ENCODE data around the gene ZNF254. TPM values are rescaled to one million over a fixed set of nuclear protein-coding genes. Genes with fewer than 3 reads are reported as not detected.

The ZNF254 gene
- total and polyA plus RNA-seq, 10 of the 15 experiments (the other 5 are each of a cell fraction or from before 2014, with no cell fraction given) = 1.5 to 15.7 (median 8.5) TPM

DNA sequence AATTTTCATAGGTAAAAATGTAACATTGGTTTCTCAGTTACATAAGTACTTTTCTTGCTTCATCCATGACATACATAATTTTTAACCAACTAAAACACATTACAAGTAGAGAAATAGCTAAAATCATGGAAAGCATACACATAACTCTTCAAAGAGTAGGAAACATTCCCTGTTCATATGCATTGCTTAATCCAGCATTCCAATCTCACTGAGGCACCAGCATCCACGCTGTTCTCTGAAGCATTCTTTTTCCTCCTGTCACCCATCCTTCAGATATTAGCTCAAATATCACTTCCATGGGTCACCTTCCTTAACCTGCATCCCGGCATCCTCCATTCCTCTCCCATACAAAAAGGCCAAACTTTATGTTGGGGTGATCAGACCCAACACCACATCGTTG is 79.1 kb downstream of the ZNF254 start:
- no peaks in the 10 kb centered on the region for H3K4me1 ChIP-seq (ENCODE audit: control insufficient read depth, insufficient read depth, low read length)
- H3K79me2 ChIP-seq (ENCODE audit: control insufficient read depth, insufficient read depth, low read length) = no peaks in the 10 kb centered on the region
- no TSS peak for BruUV-seq (replicated peaks)
- H2AFZ ChIP-seq (ENCODE audit: control insufficient read depth, low read depth, low read length) = no peak overlapping the region
- H3K36me3 ChIP-seq (ENCODE audit: control insufficient read depth in 2 of 2, insufficient read depth in 2 of 2, low read length in 1 of 2) = no peaks in the 10 kb centered on the region
- no peak overlapping the region for H3K9ac ChIP-seq (ENCODE audit: control insufficient read depth, insufficient read depth, low read length)
- ATAC-seq = no peak
- FAIRE-seq = no peak
- ChIA-PET SMC1A (ENCODE audit: uncharacterized antibody, unreplicated experiment) (no interaction called here), CTCF (no interaction called here), POLR2A (no interaction called here), RAD21 (ENCODE audit: unreplicated experiment) (no interaction called here)
- no peak overlapping the region for H3K4me3 ChIP-seq
- H3K4me2 ChIP-seq (ENCODE audit: control insufficient read depth, insufficient read depth) = no peak overlapping the region
- no peaks in the 10 kb centered on the region for H3K27me3 ChIP-seq (replicated peaks in 1 of 2; ENCODE audit: control insufficient read depth in 2 of 2, insufficient read depth in 2 of 2, low read length in 1 of 2)
- no peaks in the 10 kb centered on the region for H4K20me1 ChIP-seq (ENCODE audit: control insufficient read depth, insufficient read depth)
- 43% methylated on average over 3 of the region's 3 CpGs for WGBS (ENCODE audit: insufficient coverage, insufficient replicate concordance, low lambda C conversion rate, missing lambda C conversion rate)
- no peaks in the 10 kb centered on the region; the same call in 2 of the 3 replicates for H3K9me3 ChIP-seq (replicated peaks; ENCODE audit: control insufficient read depth, insufficient read depth, low read length)
- intact Hi-C loops (cut with micrococcal nuclease; ENCODE audit: unreplicated experiment) = no loop called here
- no peak overlapping the region for H3K27ac ChIP-seq (ENCODE audit: control insufficient read depth, insufficient read depth)
- no peak for DNase-seq (ENCODE audit: low read depth, low spot score)
- TF ChIP-seq, protein P1, sequence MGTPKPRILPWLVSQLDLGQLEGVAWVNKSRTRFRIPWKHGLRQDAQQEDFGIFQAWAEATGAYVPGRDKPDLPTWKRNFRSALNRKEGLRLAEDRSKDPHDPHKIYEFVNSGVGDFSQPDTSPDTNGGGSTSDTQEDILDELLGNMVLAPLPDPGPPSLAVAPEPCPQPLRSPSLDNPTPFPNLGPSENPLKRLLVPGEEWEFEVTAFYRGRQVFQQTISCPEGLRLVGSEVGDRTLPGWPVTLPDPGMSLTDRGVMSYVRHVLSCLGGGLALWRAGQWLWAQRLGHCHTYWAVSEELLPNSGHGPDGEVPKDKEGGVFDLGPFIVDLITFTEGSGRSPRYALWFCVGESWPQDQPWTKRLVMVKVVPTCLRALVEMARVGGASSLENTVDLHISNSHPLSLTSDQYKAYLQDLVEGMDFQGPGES (IDR thresholded peaks at IDR 0.05) = no peak
- TF ChIP-seq ZZZ3 (IDR thresholded peaks at IDR 0.05; ENCODE audit: control insufficient read depth, insufficient read length, low read depth) (no peak), ATF7 (IDR thresholded peaks at IDR 0.05; ENCODE audit: low read depth) (no peak), NFIC (IDR thresholded peaks at IDR 0.05; ENCODE audit: low read depth, low read length) (no peak), SMAD5 (IDR thresholded peaks at IDR 0.05; ENCODE audit: low read depth) (no peak), MEF2A (IDR thresholded peaks at IDR 0.05; ENCODE audit: insufficient read depth, low read depth, low read length) (no peak), DPF2 (IDR thresholded peaks at IDR 0.05) (no peak), ZNF217 (IDR thresholded peaks at IDR 0.05) (no peak), SMC3 (IDR thresholded peaks at IDR 0.05; ENCODE audit: borderline replicate concordance, low read length) (no peak), POLR2A (IDR thresholded peaks at IDR 0.05; ENCODE audit: low read depth, low read length) (no peak), RAD21 (IDR thresholded peaks at IDR 0.05; ENCODE audit: insufficient read depth, low read depth, low read length) (no peak), FOXM1 (IDR thresholded peaks at IDR 0.05; ENCODE audit: low read depth, low read length) (no peak), BCL11A (IDR thresholded peaks at IDR 0.05; ENCODE audit: low read depth, low read length) (no peak)
- TF ChIP-seq, protein P2, sequence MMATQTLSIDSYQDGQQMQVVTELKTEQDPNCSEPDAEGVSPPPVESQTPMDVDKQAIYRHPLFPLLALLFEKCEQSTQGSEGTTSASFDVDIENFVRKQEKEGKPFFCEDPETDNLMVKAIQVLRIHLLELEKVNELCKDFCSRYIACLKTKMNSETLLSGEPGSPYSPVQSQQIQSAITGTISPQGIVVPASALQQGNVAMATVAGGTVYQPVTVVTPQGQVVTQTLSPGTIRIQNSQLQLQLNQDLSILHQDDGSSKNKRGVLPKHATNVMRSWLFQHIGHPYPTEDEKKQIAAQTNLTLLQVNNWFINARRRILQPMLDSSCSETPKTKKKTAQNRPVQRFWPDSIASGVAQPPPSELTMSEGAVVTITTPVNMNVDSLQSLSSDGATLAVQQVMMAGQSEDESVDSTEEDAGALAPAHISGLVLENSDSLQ (IDR thresholded peaks at IDR 0.05) = no peak
- TF ChIP-seq, protein P3, sequence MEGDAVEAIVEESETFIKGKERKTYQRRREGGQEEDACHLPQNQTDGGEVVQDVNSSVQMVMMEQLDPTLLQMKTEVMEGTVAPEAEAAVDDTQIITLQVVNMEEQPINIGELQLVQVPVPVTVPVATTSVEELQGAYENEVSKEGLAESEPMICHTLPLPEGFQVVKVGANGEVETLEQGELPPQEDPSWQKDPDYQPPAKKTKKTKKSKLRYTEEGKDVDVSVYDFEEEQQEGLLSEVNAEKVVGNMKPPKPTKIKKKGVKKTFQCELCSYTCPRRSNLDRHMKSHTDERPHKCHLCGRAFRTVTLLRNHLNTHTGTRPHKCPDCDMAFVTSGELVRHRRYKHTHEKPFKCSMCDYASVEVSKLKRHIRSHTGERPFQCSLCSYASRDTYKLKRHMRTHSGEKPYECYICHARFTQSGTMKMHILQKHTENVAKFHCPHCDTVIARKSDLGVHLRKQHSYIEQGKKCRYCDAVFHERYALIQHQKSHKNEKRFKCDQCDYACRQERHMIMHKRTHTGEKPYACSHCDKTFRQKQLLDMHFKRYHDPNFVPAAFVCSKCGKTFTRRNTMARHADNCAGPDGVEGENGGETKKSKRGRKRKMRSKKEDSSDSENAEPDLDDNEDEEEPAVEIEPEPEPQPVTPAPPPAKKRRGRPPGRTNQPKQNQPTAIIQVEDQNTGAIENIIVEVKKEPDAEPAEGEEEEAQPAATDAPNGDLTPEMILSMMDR (IDR thresholded peaks at IDR 0.05 in 2 of 3, conservative IDR thresholded peaks at IDR 0.05 in 1 of 3; ENCODE audit: control insufficient read depth in 2 of 3, extremely low read depth in 1 of 3, insufficient read depth in 1 of 3, low read depth in 3 of 3, low read length in 3 of 3) = no peak
- TF ChIP-seq, protein P4, sequence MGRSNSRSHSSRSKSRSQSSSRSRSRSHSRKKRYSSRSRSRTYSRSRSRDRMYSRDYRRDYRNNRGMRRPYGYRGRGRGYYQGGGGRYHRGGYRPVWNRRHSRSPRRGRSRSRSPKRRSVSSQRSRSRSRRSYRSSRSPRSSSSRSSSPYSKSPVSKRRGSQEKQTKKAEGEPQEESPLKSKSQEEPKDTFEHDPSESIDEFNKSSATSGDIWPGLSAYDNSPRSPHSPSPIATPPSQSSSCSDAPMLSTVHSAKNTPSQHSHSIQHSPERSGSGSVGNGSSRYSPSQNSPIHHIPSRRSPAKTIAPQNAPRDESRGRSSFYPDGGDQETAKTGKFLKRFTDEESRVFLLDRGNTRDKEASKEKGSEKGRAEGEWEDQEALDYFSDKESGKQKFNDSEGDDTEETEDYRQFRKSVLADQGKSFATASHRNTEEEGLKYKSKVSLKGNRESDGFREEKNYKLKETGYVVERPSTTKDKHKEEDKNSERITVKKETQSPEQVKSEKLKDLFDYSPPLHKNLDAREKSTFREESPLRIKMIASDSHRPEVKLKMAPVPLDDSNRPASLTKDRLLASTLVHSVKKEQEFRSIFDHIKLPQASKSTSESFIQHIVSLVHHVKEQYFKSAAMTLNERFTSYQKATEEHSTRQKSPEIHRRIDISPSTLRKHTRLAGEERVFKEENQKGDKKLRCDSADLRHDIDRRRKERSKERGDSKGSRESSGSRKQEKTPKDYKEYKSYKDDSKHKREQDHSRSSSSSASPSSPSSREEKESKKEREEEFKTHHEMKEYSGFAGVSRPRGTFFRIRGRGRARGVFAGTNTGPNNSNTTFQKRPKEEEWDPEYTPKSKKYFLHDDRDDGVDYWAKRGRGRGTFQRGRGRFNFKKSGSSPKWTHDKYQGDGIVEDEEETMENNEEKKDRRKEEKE (IDR thresholded peaks at IDR 0.05) = no peak
- in situ Hi-C loops (cut with MboI) = no loop called here
